Psoas muscle (tissue), 8 donors: ENCODE data around the gene BMPR1A. TPM values are rescaled to one million over a fixed set of nuclear protein-coding genes. Genes with fewer than 3 reads are reported as not detected.

ENCODE experiments used
- ATAC-seq, 4 donors: fragments of 200-7000 bp; cut with Tn5 transposase; one replicate each; pipeline ENCODE4 v1.9.1; 2020; ENCODE audit warnings: moderate library complexity in 3 of 4, mild to moderate bottlenecking in 2 of 4
- DNase-seq, 2 donors: peaks; one replicate each; pipeline ENCODE4 v3.0.0-alpha.2; 2020
- H3K27ac ChIP-seq: fragments of 200-600 bp; one replicate; pipeline ENCODE4 v1.8.0; 2022
- H3K27me3 ChIP-seq, 3 donors: fragments of 200-600 bp in 1 of 3; one replicate each; pipeline versions ENCODE4 v1.6.1 to v1.8.0; 2013 to 2022; ENCODE audit warnings: low read length in 2 of 3, mild to moderate bottlenecking in 2 of 3, moderate library complexity in 1 of 3; ENCODE audit not compliant: insufficient read depth in 3 of 3
- H3K36me3 ChIP-seq, 2 donors: fragments of 200-600 bp in 1 of 2; one replicate each; pipeline versions ENCODE4 v1.6.1 to v1.8.0; 2013 to 2022; ENCODE audit warnings: low read depth in 1 of 2, mild to moderate bottlenecking in 1 of 2, moderate library complexity in 1 of 2; ENCODE audit not compliant: insufficient read depth in 1 of 2
- H3K4me1 ChIP-seq: fragments of 200-600 bp; one replicate; pipeline ENCODE4 v1.8.0; 2022
- H3K4me3 ChIP-seq: fragments of 200-600 bp; one replicate; pipeline ENCODE4 v1.8.0; 2022; ENCODE audit warnings: mild to moderate bottlenecking
- H3K9me3 ChIP-seq: fragments of 200-600 bp; one replicate; pipeline ENCODE4 v1.8.0; 2022
- WGBS, 3 donors: extraction: QIAGEN DNeasy Blood & Tissue Kit; methylation state at CpG; one replicate each; pipeline versions ENCODE4 v1.1.6 to v1.1.7; 2013; 5-methylcytosine and 5-hydroxymethylcytosine counted together
- intact Hi-C, 2 donors: fragments of 100-400 bp; cut with DNase I; formaldehyde crosslinking; loops; one replicate each; pipeline versions ENCODE4 v1.11.0 to v1.14.2; 2022
- polyA plus RNA-seq, 3 donors: library from polyadenylated mRNA; stranded (reverse); fragments of 200-250 nt; gene quantifications; one replicate each; pipeline ENCODE4 v1.2.3, GENCODE V29; 2013
- total RNA-seq, 4 donors: library from RNA; stranded (reverse); fragmentation: NEBNext Ultra II Directional in 2 of 4; extraction: Animal tissue kit (Norgen Biotek cat#: 25700) in 2 of 4; gene quantifications; one replicate each; pipeline versions ENCODE4 v1.2.1 to v1.2.4, GENCODE V29; 2021 to 2023
- TF ChIP-seq, protein P1 (sequence below): fragments of 200-600 bp; IDR thresholded peaks from one replicate; pipeline ENCODE4 v1.8.0; 2022; ENCODE audit warnings: antibody characterized with exemption
- donor health status: healthy with polysubstance abuse.
- donor health status: DM: no; HTN: no; CAD: no; lungs with moderate emphysema.
- donor health status: Bipolar disorder and iron deficiency.
- donor health status: healthy.
- donor health status: DM: yes; HTN: yes; CAD: no.
- donor health status: DM: no; HTN: no; CAD: no.
- donor health status: DM: no; HTN: no; CAD: no.
- donor health status: DM: yes; HTN: yes; CAD: no.

The BMPR1A gene
- total and polyA plus RNA-seq, 7 donors, result 4.6 to 30.0 (median 22.7) TPM

DNA sequence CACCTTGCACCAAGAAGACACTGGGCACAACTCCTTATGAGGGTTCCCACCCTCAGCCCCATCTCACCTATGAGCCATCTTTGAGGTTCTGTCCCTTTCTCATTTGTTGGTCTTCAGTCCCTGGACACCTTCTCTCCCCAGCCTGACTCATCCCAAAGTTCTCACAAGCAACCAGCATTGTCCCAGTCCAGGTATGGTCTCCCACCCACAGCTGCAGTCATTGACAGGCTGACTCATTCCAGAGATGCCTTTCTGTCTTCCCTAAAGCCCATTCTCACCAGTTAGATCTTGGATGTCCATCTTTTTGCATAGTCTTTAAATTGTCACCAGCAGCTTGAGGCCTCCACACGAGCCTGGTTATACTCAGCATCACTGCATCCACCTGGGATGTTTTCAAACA lies 26.7 kb upstream of the BMPR1A start:
- no peaks in the 10 kb centered on the region for H3K27me3 ChIP-seq
- H3K27ac ChIP-seq, result peak overlapping the region; percentile 86
- intact Hi-C loops, result loop anchor here (2.0 kb wide), 1 partner anchor 15 kb away; no protein-coding TSS in a partner anchor
- TF ChIP-seq, protein P1, sequence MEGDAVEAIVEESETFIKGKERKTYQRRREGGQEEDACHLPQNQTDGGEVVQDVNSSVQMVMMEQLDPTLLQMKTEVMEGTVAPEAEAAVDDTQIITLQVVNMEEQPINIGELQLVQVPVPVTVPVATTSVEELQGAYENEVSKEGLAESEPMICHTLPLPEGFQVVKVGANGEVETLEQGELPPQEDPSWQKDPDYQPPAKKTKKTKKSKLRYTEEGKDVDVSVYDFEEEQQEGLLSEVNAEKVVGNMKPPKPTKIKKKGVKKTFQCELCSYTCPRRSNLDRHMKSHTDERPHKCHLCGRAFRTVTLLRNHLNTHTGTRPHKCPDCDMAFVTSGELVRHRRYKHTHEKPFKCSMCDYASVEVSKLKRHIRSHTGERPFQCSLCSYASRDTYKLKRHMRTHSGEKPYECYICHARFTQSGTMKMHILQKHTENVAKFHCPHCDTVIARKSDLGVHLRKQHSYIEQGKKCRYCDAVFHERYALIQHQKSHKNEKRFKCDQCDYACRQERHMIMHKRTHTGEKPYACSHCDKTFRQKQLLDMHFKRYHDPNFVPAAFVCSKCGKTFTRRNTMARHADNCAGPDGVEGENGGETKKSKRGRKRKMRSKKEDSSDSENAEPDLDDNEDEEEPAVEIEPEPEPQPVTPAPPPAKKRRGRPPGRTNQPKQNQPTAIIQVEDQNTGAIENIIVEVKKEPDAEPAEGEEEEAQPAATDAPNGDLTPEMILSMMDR, result no peak
- peaks cover 0 to 65% of the 10 kb centered on the region in 2 donors for H3K36me3 ChIP-seq
- no peak for ATAC-seq
- DNase-seq, result no peak
- WGBS, 3 donors, result 63 to 73% (median 67%) methylated on average over 1 of the region's 1 CpG
- H3K4me3 ChIP-seq, result no peak overlapping the region
- H3K4me1 ChIP-seq, result peaks cover 67% of the 10 kb centered on the region
- H3K9me3 ChIP-seq, result no peaks in the 10 kb centered on the region

DNA sequence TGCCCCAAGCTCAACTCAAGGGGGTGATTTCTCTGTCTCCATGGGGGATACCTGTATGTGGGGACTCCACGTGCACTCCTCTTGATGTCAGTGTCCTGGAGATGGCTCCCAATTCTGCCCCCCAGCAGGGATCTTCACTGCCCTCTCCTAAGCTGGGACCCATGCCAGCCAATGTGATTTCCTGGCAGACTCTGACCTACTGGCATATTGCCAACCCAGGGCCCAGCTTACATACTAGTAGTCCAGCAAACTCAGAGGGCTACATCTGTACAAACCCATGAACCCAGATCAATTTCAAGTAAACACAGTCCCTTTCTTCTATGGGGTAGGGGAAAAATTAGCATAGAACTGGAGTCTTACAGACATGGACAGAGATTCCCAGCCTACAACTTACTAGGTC lies 26.2 kb upstream of the BMPR1A start:
- no peaks in the 10 kb centered on the region for H3K27me3 ChIP-seq
- intact Hi-C loops, result loop anchor here (2.0 kb wide), 1 partner anchor 15 kb away; no protein-coding TSS in a partner anchor
- TF ChIP-seq, protein P1, result no peak
- DNase-seq (peak in 1 of 2 donors; percentile 67), ATAC-seq (peak in 1 of 4 donors; percentile 21)
- WGBS, 3 donors, result 33 to 55% (median 47%) methylated on average over 1 of the region's 1 CpG
- H3K9me3 ChIP-seq, result no peaks in the 10 kb centered on the region
- no peak overlapping the region for H3K4me3 ChIP-seq
- H3K4me1 ChIP-seq, result peaks cover 67% of the 10 kb centered on the region
- H3K36me3 ChIP-seq, result peaks cover 0 to 63% of the 10 kb centered on the region in 2 donors
- H3K27ac ChIP-seq, result peak overlapping the region; percentile 86

DNA sequence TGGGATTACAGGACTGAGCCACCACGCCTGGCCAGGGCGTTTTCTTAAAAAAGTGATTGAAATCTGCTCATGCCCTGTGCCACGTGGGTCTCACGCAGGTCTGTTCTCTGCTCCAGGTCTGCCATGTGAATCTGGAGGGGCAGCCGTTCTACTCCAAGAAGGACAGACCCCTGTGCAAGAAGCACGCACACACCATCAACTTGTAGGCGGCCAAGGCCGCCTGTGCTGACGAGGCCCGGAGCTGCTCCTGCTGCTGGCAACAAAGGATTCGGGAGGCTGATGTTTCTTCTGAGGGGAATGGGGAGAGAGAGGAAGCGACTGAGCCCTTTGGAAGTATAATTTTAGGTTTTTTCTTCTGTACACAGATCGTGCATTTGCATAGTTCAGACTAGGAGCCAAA lies 23.6 kb upstream of the BMPR1A start:
- intact Hi-C loops, result no loop called here
- Histone ChIP-seq H3K9me3 (no peaks in the 10 kb centered on the region), H3K27ac (peak overlapping the region; percentile 86), H3K4me1 (peaks cover 46% of the 10 kb centered on the region), H3K27me3 (no peaks in the 10 kb centered on the region), H3K4me3 (no peak overlapping the region), H3K36me3 (peaks cover 0 to 46% of the 10 kb centered on the region in 2 donors)
- WGBS, 3 donors, result 28 to 48% (median 31%) methylated on average over 13 of the region's 13 CpGs
- TF ChIP-seq, protein P1, result no peak
- ATAC-seq, result peak in 3 of 4 donors; percentile 5 to 18 (median 12)
- DNase-seq, result no peak

DNA sequence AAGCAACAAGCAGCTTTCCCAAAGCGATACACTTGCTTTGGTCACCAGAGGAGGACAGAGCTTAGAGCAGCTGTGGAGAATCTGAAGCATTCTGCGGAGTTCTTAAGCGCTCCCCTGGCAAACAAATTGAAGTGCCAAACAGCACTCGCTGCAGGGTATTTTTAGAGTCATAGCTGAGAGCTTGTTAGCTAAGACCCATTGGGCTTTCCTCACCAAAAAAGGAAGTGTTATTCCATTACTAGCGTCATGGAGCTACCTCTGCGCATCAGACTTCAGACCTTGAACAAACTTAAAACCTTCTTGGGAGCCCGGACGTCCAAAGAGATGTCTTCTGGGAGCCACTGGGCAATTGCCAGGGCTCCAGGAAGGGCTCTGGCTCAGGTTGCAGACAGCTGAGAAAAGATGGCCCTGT lies 23.2 kb upstream of the BMPR1A start:
- DNase-seq (peak in 1 of 2 donors; percentile 67), ATAC-seq (peak; percentile 78 to 82 (median 80))
- Histone ChIP-seq H3K9me3 (no peaks in the 10 kb centered on the region), H3K36me3 (peaks cover 0 to 41% of the 10 kb centered on the region in 2 donors), H3K27ac (peak overlapping the region; percentile 86), H3K4me1 (peaks cover 43% of the 10 kb centered on the region), H3K4me3 (no peak overlapping the region), H3K27me3 (no peaks in the 10 kb centered on the region)
- 21 to 27% (median 24%) methylated on average over 8 of the region's 8 CpGs for WGBS, 3 donors
- intact Hi-C loops, result no loop called here
- TF ChIP-seq, protein P1, result peak; percentile 19
